Measurements from ENCODE around the gene PDE8A. TPM values are rescaled to one million over a fixed set of nuclear protein-coding genes. Genes with fewer than 3 reads are reported as not detected.

Gene PDE8A
- total and polyA plus RNA-seq, 2 of the 4 experiments (the other 2 are of a cell fraction): 32.4 to 35.9 TPM

GRCh38 chr15:85172846-85173490 lies 191.3 kb downstream of the PDE8A start:
- H3K9ac ChIP-seq (ENCODE audit: low read depth, low read length): no peak overlapping the region
- no peak overlapping the region for H2BK15ac ChIP-seq (ENCODE audit: low read depth, low read length)
- H3K27me3 ChIP-seq (ENCODE audit: control insufficient read depth, insufficient read depth, low read length): no peaks in the 10 kb centered on the region
- TF ChIP-seq MAZ (IDR thresholded peaks at IDR 0.05; ENCODE audit: borderline replicate concordance, low read depth, low read length): no peak
- no peak for TF ChIP-seq USF2 (IDR thresholded peaks at IDR 0.05; ENCODE audit: low read depth, low read length)
- no peak for TF ChIP-seq CTCF (conservative IDR thresholded peaks at IDR 0.05; ENCODE audit: low read depth, low read length)
- no peak for TF ChIP-seq RCOR1 (IDR thresholded peaks at IDR 0.05; ENCODE audit: insufficient replicate concordance, low read length)
- no peak for TF ChIP-seq ELK1 (IDR thresholded peaks at IDR 0.05; ENCODE audit: borderline replicate concordance, low read depth, low read length)
- no peak for TF ChIP-seq CHD1 (IDR thresholded peaks at IDR 0.05; ENCODE audit: low read depth, low read length)
- no peak for TF ChIP-seq NFE2L2 (IDR thresholded peaks at IDR 0.05; ENCODE audit: low read depth, low read length)
- H3K23ac ChIP-seq (ENCODE audit: low read depth, low read length): no peak overlapping the region
- H3K4ac ChIP-seq (ENCODE audit: low read depth, low read length): no peak overlapping the region
- ATAC-seq (ENCODE audit: low read depth): no peak
- H3K4me3 ChIP-seq (ENCODE audit: insufficient read depth, low read depth, low read length): no peak overlapping the region
- dilution Hi-C loops (cut with HindIII; ENCODE audit: low sequenced_read_pairs, unreplicated experiment): no loop called here
- intact Hi-C loops (cut with micrococcal nuclease): no loop called here
- ChIA-PET CTCF (no interaction called here), POLR2A (ENCODE audit: unreplicated experiment) (no interaction called here)
- BruUV-seq (replicated peaks): no TSS peak
- H2BK5ac ChIP-seq (ENCODE audit: low read depth, low read length, poor library complexity, severe bottlenecking): no peak overlapping the region
- H3K27ac ChIP-seq (ENCODE audit: insufficient read depth, low read length): no peak overlapping the region
- H3K4me1 ChIP-seq (ENCODE audit: control insufficient read depth, insufficient read depth, low read length): peaks cover 2% of the 10 kb centered on the region; the same call in 1 of the 2 replicates
- no peak overlapping the region for H3K18ac ChIP-seq (ENCODE audit: low read depth, low read length)
- no peaks in the 10 kb centered on the region for H4K20me1 ChIP-seq (ENCODE audit: insufficient read depth, low read length)
- no peak overlapping the region for H3K56ac ChIP-seq (ENCODE audit: extremely low read depth, insufficient read depth, low read length)
- H2AK9ac ChIP-seq (replicated peaks; ENCODE audit: low read depth, low read length, poor library complexity): no peak overlapping the region
- H3K79me1 ChIP-seq (ENCODE audit: low read depth in 1 of 2, low read length in 2 of 2): no peaks in the 10 kb centered on the region
- H3K36me3 ChIP-seq (ENCODE audit: control insufficient read depth, insufficient read depth, low read length): no peaks in the 10 kb centered on the region
- H3K4me2 ChIP-seq (ENCODE audit: low read depth, low read length): no peak overlapping the region
- no peak overlapping the region for H4K5ac ChIP-seq (ENCODE audit: low read depth, low read length)
- no peak overlapping the region for H2BK20ac ChIP-seq (ENCODE audit: low read depth, low read length)
- no peak overlapping the region for H4K91ac ChIP-seq (ENCODE audit: insufficient read depth, low read depth, low read length)
- no peak overlapping the region for H4K8ac ChIP-seq (ENCODE audit: low read depth in 2 of 2, low read length in 2 of 2)
- H2AK5ac ChIP-seq (ENCODE audit: low read depth, low read length): no peak overlapping the region
- no CpG with 5 or more reads among the region's 6 CpGs for WGBS, 2 experiments (ENCODE audit: extremely low coverage in 2 of 2, insufficient read length in 1 of 2)
- DNase-seq: no peak
- H3K14ac ChIP-seq (replicated peaks; ENCODE audit: low read depth, low read length): no peak overlapping the region
- H3K9me3 ChIP-seq (ENCODE audit: control insufficient read depth, insufficient read depth, low read length): peaks cover 17% of the 10 kb centered on the region
- H2AFZ ChIP-seq (replicated peaks; ENCODE audit: low read length, poor library complexity): no peak overlapping the region
- no peaks in the 10 kb centered on the region; the same call in 1 of the 2 replicates for H3K9me1 ChIP-seq (ENCODE audit: insufficient read depth, low read length)
- no peak overlapping the region for H2BK120ac ChIP-seq (ENCODE audit: low read depth, low read length)
- in situ Hi-C loops (cut with MboI; ENCODE audit: low sequenced_read_pairs): loop anchor here (25.0 kb wide), 1 partner anchor 114 kb away; no protein-coding TSS in a partner anchor
